H1 (cell line): ENCODE results near the gene PTEN. TPM values are rescaled to one million over a fixed set of nuclear protein-coding genes. Genes with fewer than 3 reads are reported as not detected.

Experiments used
- CTCF ChIA-PET: fragments of 300-600 bp; sonication (Branson Sonifier 250); formaldehyde crosslinking; loops from one replicate; lab custom pipeline; 2021; ENCODE audit not compliant: partially characterized antibody; lab: Charles Lee
- POLR2A ChIA-PET: fragments of 300-600 bp; sonication (Branson Sonifier 250); formaldehyde crosslinking; loops from one replicate; lab custom pipeline; 2021; ENCODE audit warnings: inconsistent platforms; ENCODE audit not compliant: partially characterized antibody; lab: Charles Lee
- DNase-seq, 2 experiments: peaks; one replicate each; pipeline versions ENCODE4 v3.0.0 to v3.0.0-alpha.2; 2010 to 2022; ENCODE audit warnings: low spot score in 2 of 2, low read depth in 1 of 2, mixed read lengths in 1 of 2
- FAIRE-seq: peaks from 2 replicates; lab custom pipeline; 2011; peaks lifted over from hg19 to GRCh38; lab: Jason Lieb, UNC
- H2AFZ ChIP-seq: 2 replicates; pipeline ENCODE4 v1.8.1; 2012; ENCODE audit warnings: low read length, inconsistent platforms
- H2AK5ac ChIP-seq: 2 replicates; pipeline ENCODE4 v1.6.1; 2013; ENCODE audit warnings: low read depth, low read length
- H2BK120ac ChIP-seq: replicated peaks from 2 replicates; pipeline ENCODE3; 2013; ENCODE audit warnings: low read depth, low read length, inconsistent platforms
- H2BK12ac ChIP-seq: 2 replicates; pipeline ENCODE4 v1.6.1; 2013; ENCODE audit warnings: low read depth, low read length
- H2BK15ac ChIP-seq: 2 replicates; pipeline ENCODE4 v1.6.1; 2013; ENCODE audit warnings: low read length
- H2BK20ac ChIP-seq: 2 replicates; pipeline ENCODE4 v1.6.1; 2013; ENCODE audit warnings: low read length
- H2BK5ac ChIP-seq: 2 replicates; pipeline ENCODE4 v1.6.1; 2013; ENCODE audit warnings: low read depth, low read length
- H3K14ac ChIP-seq: 2 replicates; pipeline ENCODE4 v1.6.1; 2013; ENCODE audit warnings: inconsistent platforms; ENCODE audit not compliant: insufficient read length
- H3K18ac ChIP-seq: 2 replicates; pipeline ENCODE4 v1.6.1; 2013; ENCODE audit warnings: low read length; ENCODE audit errors: extremely low read depth
- H3K23ac ChIP-seq: 2 replicates; pipeline ENCODE4 v1.6.1; 2013; ENCODE audit warnings: inconsistent platforms; ENCODE audit not compliant: insufficient read length
- H3K23me2 ChIP-seq: 2 replicates; pipeline ENCODE4 v1.6.1; 2013; ENCODE audit warnings: low read depth, low read length
- H3K27ac ChIP-seq: 2 replicates; pipeline ENCODE4 v1.6.1; 2011; ENCODE audit warnings: low read depth, low read length, inconsistent platforms
- H3K27me3 ChIP-seq, 4 experiments: replicated peaks in 1 of 4; 1 replicate in 1 of 4; 2 replicates in 3 of 4; pipeline versions ENCODE4 v1.6.1 to v1.8.1; 2011 to 2013; ENCODE audit warnings: low read length in 3 of 4, mild to moderate bottlenecking in 3 of 4, inconsistent platforms in 2 of 4, mixed read lengths in 2 of 4, moderate library complexity in 1 of 4; ENCODE audit not compliant: control insufficient read depth in 3 of 4, insufficient read depth in 3 of 4; ENCODE audit errors: extremely low read depth in 1 of 4
- H3K36me3 ChIP-seq, 4 experiments: 2 replicates each; pipeline versions ENCODE4 v1.6.1 to v1.8.1; 2011 to 2013; ENCODE audit warnings: mild to moderate bottlenecking in 4 of 4, low read length in 3 of 4, moderate library complexity in 2 of 4, control low read depth in 1 of 4, inconsistent platforms in 1 of 4; ENCODE audit not compliant: insufficient read depth in 4 of 4, control insufficient read depth in 2 of 4
- H3K4ac ChIP-seq: replicated peaks from 2 replicates; pipeline ENCODE3; 2013; ENCODE audit warnings: low read length, low read depth, mixed read lengths, inconsistent platforms; ENCODE audit not compliant: insufficient read length
- H3K4me1 ChIP-seq, 4 experiments: replicated peaks in 1 of 4; 1 replicate in 1 of 4; 2 replicates in 3 of 4; pipeline versions ENCODE4 v1.6.1 to v1.8.1; 2011 to 2013; ENCODE audit warnings: low read length in 3 of 4, inconsistent platforms in 2 of 4, mixed read lengths in 1 of 4; ENCODE audit not compliant: insufficient read depth in 4 of 4, control insufficient read depth in 3 of 4
- H3K4me2 ChIP-seq, 2 experiments: 2 replicates each; pipeline versions ENCODE4 v1.6.1 to v1.8.1; 2011 to 2013; ENCODE audit warnings: low read depth in 2 of 2, low read length in 2 of 2, control low read depth in 1 of 2, inconsistent platforms in 1 of 2, mild to moderate bottlenecking in 1 of 2; ENCODE audit not compliant: insufficient read depth in 1 of 2
- H3K4me3 ChIP-seq, 4 experiments: fragments of 200-600, 300-600 bp in 1 of 4; sonication (generic), shearing (Covaris generic), sonication (Bioruptor Twin) in 1 of 4; 2 replicates each; pipeline versions ENCODE4 v1.5.1 to v1.8.1; 2011 to 2016; ENCODE audit warnings: low read length in 4 of 4, low read depth in 3 of 4, control low read depth in 2 of 4, inconsistent platforms in 2 of 4, mild to moderate bottlenecking in 2 of 4, mixed read lengths in 1 of 4, moderate library complexity in 1 of 4; ENCODE audit not compliant: insufficient read depth in 2 of 4; ENCODE audit errors: extremely low read depth in 1 of 4
- H3K56ac ChIP-seq: replicated peaks from 2 replicates; pipeline ENCODE3; 2013; ENCODE audit warnings: low read depth, mild to moderate bottlenecking, mixed read lengths, low read length, inconsistent platforms; ENCODE audit not compliant: insufficient read length
- H3K79me1 ChIP-seq: 2 replicates; pipeline ENCODE4 v1.6.1; 2013; ENCODE audit warnings: low read depth, low read length, control low read depth
- H3K79me2 ChIP-seq, 2 experiments: 2 replicates each; pipeline versions ENCODE4 v1.6.1 to v1.8.1; 2012 to 2013; ENCODE audit warnings: low read length in 2 of 2, mild to moderate bottlenecking in 2 of 2, inconsistent platforms in 1 of 2; ENCODE audit not compliant: insufficient read depth in 2 of 2, control insufficient read depth in 1 of 2
- H3K9ac ChIP-seq, 4 experiments: replicated peaks in 1 of 4; 1 replicate in 1 of 4; 2 replicates in 3 of 4; pipeline versions ENCODE4 v1.6.1 to v1.8.1; 2011 to 2013; ENCODE audit warnings: low read depth in 3 of 4, low read length in 3 of 4, control low read depth in 2 of 4, mild to moderate bottlenecking in 2 of 4, moderate library complexity in 2 of 4, inconsistent platforms in 1 of 4; ENCODE audit errors: extremely low read depth in 1 of 4
- H3K9me3 ChIP-seq, 2 experiments: 2 replicates each; pipeline versions ENCODE4 v1.6.1 to v1.8.1; 2012 to 2013; ENCODE audit warnings: mild to moderate bottlenecking in 2 of 2, moderate library complexity in 2 of 2, control low read depth in 1 of 2, inconsistent platforms in 1 of 2, low read depth in 1 of 2, low read length in 1 of 2, mixed read lengths in 1 of 2; ENCODE audit not compliant: insufficient read depth in 2 of 2
- H4K20me1 ChIP-seq, 2 experiments: replicated peaks in 1 of 2; 2 replicates each; pipeline versions ENCODE3 to v1.8.1; 2011 to 2013; ENCODE audit warnings: inconsistent platforms in 2 of 2, low read length in 2 of 2, mild to moderate bottlenecking in 1 of 2; ENCODE audit not compliant: insufficient read depth in 2 of 2, control insufficient read depth in 1 of 2
- H4K5ac ChIP-seq: 2 replicates; pipeline ENCODE4 v1.6.1; 2013; ENCODE audit warnings: low read length, low read depth, mixed read lengths, inconsistent platforms; ENCODE audit not compliant: insufficient read length
- H4K8ac ChIP-seq: 2 replicates; pipeline ENCODE4 v1.8.0; 2013; ENCODE audit warnings: mild to moderate bottlenecking, moderate library complexity, low read length, inconsistent platforms; ENCODE audit not compliant: insufficient read depth; ENCODE audit errors: extremely low read depth
- H4K91ac ChIP-seq: replicated peaks from 2 replicates; pipeline ENCODE3; 2013; ENCODE audit warnings: low read length, mixed read lengths, inconsistent platforms; ENCODE audit not compliant: insufficient read length
- BRCA1 ChIP-seq: IDR thresholded peaks from 2 replicates; pipeline ENCODE4 v1.6.1; 2012; ENCODE audit warnings: low read depth, low read length, improper control_type of control experiment
- GTF2F1 ChIP-seq: IDR thresholded peaks from 2 replicates; pipeline ENCODE4 v1.6.1; 2012; ENCODE audit warnings: low read depth, low read length, improper control_type of control experiment, borderline replicate concordance
- HDAC2 ChIP-seq, 2 experiments: fragments of 300-600 bp in 1 of 2; sonication (generic) in 1 of 2; IDR thresholded peaks; 2 replicates each; pipeline ENCODE4 v1.6.1; 2011 to 2012; ENCODE audit warnings: low read depth in 2 of 2, low read length in 2 of 2, mild to moderate bottlenecking in 2 of 2, moderate library complexity in 2 of 2, borderline replicate concordance in 1 of 2, inconsistent platforms in 1 of 2
- MAFK ChIP-seq: IDR thresholded peaks from 2 replicates; pipeline ENCODE4 v1.6.1; 2012; ENCODE audit warnings: low read depth, mild to moderate bottlenecking, improper control_type of control experiment, low read length
- RNF2 ChIP-seq: fragments of 200-900, 300-1000 bp; sonication (generic); IDR thresholded peaks from 2 replicates; pipeline ENCODE4 v1.7.1; 2016; ENCODE audit warnings: borderline replicate concordance, low read depth, mild to moderate bottlenecking, antibody characterized with exemption, low read length; ENCODE audit not compliant: poor library complexity, severe bottlenecking; ENCODE audit errors: missing control alignments
- TBP ChIP-seq: IDR thresholded peaks from 2 replicates; pipeline ENCODE4 v1.6.1; 2011; ENCODE audit warnings: low read depth, low read length, improper control_type of control experiment
- WGBS, 2 experiments: shearing (Covaris generic) in 1 of 2; methylation state at CpG; one replicate each; pipeline versions ENCODE4 v1.1.6 to v1.1.7; 2013 to 2015; ENCODE audit warnings: low lambda C conversion rate in 2 of 2, mixed read lengths in 2 of 2, inconsistent platforms in 1 of 2, low coverage in 1 of 2, missing lambda C conversion rate in 1 of 2; ENCODE audit not compliant: insufficient replicate concordance in 2 of 2, insufficient coverage in 1 of 2, insufficient read length in 1 of 2; ENCODE audit errors: extremely low coverage in 1 of 2, missing lambda C conversion rate in 1 of 2; 5-methylcytosine and 5-hydroxymethylcytosine counted together
- polyA plus RNA-seq, 7 experiments: library from polyadenylated mRNA; depleted of rRNA in 3 of 7; stranded (reverse) in 5 of 7; unstranded in 2 of 7; fragments of >200 nt in 5 of 7; fragments of 200-250 nt in 2 of 7; gene quantifications; 1 replicate in 5 of 7; 2 replicates in 1 of 7; 4 replicates in 1 of 7; pipeline versions ENCODE4 v1.2.1 to v1.2.3, GENCODE V29; 2011 to 2013; ENCODE audit warnings: missing spikeins in 2 of 7, mixed read lengths in 2 of 7
- total RNA-seq: library from RNA; stranded (reverse); fragmentation: NEBNext Ultra II Directional; extraction: Animal tissue kit (Norgen Biotek cat#: 25700); gene quantifications from 2 replicates; pipeline ENCODE4 v1.2.1, GENCODE V29; 2021

The PTEN gene
- total and polyA plus RNA-seq, 2 of the 8 experiments (the other 6 are each of a cell fraction or from before 2014, with no cell fraction given): 6.3 to 48.7 TPM

GRCh38 chr10:87983716-87984115 lies 120.3 kb downstream of the PTEN start:
- Histone ChIP-seq H2BK15ac (no peak overlapping the region), H3K4ac (no peak overlapping the region), H3K27me3 (no peaks in the 10 kb centered on the region), H3K14ac (no peak overlapping the region), H2AFZ (no peak overlapping the region), H3K36me3 (no peaks in the 10 kb centered on the region), H4K5ac (no peak overlapping the region), H3K9ac (no peak overlapping the region), H4K8ac (no peak overlapping the region), H3K9me3 (no peaks in the 10 kb centered on the region), H4K20me1 (no peaks in the 10 kb centered on the region), H3K23ac (no peak overlapping the region), H2BK120ac (no peak overlapping the region), H3K4me3 (no peak overlapping the region), H4K91ac (no peak overlapping the region), H3K79me2 (no peaks in the 10 kb centered on the region), H2BK5ac (no peak overlapping the region), H2BK12ac (no peak overlapping the region), H2AK5ac (no peak overlapping the region), H3K4me1 (no peaks in the 10 kb centered on the region), H3K4me2 (no peak overlapping the region), H2BK20ac (no peak overlapping the region), H3K27ac (no peak overlapping the region), H3K18ac (no peak overlapping the region), H3K56ac (no peak overlapping the region), H3K79me1 (no peaks in the 10 kb centered on the region), H3K23me2 (no peaks in the 10 kb centered on the region; the same call in 1 of the 2 replicates)
- WGBS, 2 experiments: 95% methylated on average over 2 of the region's 2 CpGs; no CpG with 5 or more reads in 1 of the 2 experiments
- POLR2A ChIA-PET: no interaction called here
- DNase-seq: no peak
- CTCF ChIA-PET: no interaction called here
- FAIRE-seq: no peak
- TF ChIP-seq GTF2F1 (no peak), MAFK (no peak), BRCA1 (no peak), RNF2 (no peak), TBP (no peak), HDAC2 (IDR thresholded peaks at IDR 0.05; ENCODE audit: borderline replicate concordance in 1 of 2, low read depth in 2 of 2, low read length in 2 of 2) (no peak)
